Right ventricle myocardium superior (tissue), 1 donor: ENCODE results near the gene ALDH2. TPM values are rescaled to one million over a fixed set of nuclear protein-coding genes. Genes with fewer than 3 reads are reported as not detected.
A peak's percentile ranks its signal among the peaks of the same experiment; 100 is the strongest.

ENCODE experiments used
- ATAC-seq: fragments of 200-7000 bp; cut with Tn5 transposase; one replicate; pipeline ENCODE4 v1.9.1; 2020; ENCODE audit warnings: mild to moderate bottlenecking; ENCODE audit not compliant: poor library complexity
- DNase-seq: peaks from one replicate; pipeline ENCODE4 v3.0.0-alpha.2; 2020
- intact Hi-C: fragments of 100-400 bp; cut with DNase I; formaldehyde crosslinking; loops from one replicate; pipeline ENCODE4 v1.11.2; 2022
- total RNA-seq: library from RNA; stranded (reverse); fragmentation: NEBNext Ultra II Directional; extraction: Animal tissue kit (Norgen Biotek cat#: 25700); gene quantifications from one replicate; pipeline ENCODE4 v1.2.1, GENCODE V29; 2021
- donor health status: DM: no; HTN: yes; CAD: no; lungs with severe emphysema.

Gene ALDH2
- total RNA-seq, 1 donor from 2014 or later, result 459 TPM

DNA sequence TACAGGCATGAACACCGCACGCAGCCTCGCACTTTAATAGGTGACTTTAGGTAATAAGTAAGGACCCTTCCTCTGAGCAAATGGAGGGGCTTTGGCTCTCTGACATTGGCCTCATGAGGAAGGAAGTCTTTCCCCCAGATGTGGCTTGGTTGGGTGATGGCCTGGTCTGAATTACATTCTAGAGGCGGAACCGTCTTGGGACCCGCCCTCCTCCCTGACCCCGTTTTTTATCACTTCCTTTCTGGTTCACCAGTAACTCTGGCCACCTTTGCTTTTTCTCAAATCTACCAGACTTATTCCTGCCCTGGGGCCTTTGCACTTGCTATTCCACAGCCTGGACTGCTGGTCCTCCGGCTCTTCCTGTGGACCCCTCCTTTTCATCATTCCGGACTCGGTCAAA is 13.4 kb downstream of the ALDH2 start:
- intact Hi-C loops, result no loop called here
- ATAC-seq (no peak), DNase-seq (no peak)

- intact Hi-C loops, result no loop called here
- ATAC-seq, result no peak
Measured at GRCh38 chr12:111780615-111781014, 13.9 kb downstream of the ALDH2 start.

DNA sequence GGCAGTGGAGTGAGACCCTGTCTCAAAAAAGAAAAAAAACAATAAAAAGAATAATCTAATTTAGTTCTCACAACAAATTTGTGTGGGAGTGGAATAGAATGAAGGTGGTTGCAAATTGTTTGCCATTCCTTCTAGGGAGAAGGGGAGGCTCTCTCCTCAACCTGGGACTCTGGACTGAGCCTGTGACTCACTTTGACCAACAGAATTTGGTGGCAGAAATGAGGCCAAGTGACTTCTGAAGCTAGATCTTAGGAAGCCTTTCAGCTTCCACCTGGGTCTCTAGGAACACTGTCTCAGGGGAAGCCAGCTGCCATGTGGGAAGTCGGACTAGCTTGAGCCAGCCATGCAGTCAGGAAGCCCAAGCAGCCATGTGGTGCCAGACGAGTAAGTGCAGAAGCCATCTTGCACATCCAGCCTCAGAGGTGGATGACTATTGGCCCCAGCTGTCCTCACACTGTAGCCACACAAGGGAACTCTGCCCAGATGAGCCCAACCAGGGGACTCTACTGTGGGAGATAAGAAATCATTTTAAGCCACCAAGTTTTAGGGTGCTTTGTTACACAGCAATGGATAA is 14.4 kb downstream of the ALDH2 start:
- DNase-seq (no peak), ATAC-seq (no peak)
- intact Hi-C loops, result no loop called here

More at GRCh38 chr12:111780615-111781014, 13.9 kb downstream of the ALDH2 start:
- DNase-seq, result no peak

GRCh38 chr12:111783046-111783445 is 16.3 kb downstream of the ALDH2 start:
- DNase-seq, result no peak
- intact Hi-C loops, result no loop called here
- ATAC-seq, result no peak

DNA sequence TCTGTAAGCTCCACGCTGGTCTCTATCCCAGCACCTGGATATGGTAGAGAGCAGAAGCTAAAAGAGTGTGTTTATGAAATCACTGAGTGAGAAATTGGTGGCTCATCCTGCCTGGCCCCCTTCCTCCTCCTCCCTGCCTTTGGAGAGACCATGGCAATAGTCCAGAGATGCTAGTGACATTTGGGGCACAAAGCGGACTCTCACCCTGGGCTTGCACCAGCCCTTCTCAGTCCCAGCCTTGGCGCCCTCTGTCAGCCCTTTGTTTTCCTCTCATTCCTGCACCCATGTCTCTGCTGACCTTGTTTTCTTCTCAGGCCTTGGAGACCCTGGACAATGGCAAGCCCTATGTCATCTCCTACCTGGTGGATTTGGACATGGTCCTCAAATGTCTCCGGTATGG is 18.2 kb downstream of the ALDH2 start:
- ATAC-seq (no peak), DNase-seq (no peak)
- intact Hi-C loops, result loop anchor here (5.0 kb wide), 1 partner anchor 33 kb away; no protein-coding TSS in a partner anchor

DNA sequence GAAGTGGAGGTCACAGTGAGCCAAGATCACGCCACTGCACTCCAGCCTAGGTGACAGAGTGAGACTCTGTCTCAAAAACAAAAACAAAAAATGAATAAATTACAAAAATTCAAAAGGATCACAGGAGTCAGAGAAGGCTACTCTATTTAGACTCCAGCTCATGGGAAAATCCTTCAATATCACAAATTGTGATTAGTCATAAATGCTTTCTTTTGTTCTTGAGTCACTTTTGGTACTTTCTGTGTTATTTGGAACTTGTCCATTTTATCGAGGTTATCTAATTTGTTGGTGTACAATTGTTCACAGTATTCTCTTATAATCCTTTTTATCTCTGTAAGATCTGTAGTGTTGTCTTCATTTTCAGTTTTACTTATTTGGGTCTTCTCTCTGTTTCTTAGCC is 18.9 kb downstream of the ALDH2 start:
- DNase-seq (no peak), ATAC-seq (no peak)
- intact Hi-C loops, result loop anchor here (5.0 kb wide), 1 partner anchor 33 kb away; no protein-coding TSS in a partner anchor

- DNase-seq (peak; percentile 70), ATAC-seq (peak; percentile 81)
- intact Hi-C loops, result loop anchor here (5.0 kb wide), 1 partner anchor 36 kb away; no protein-coding TSS in a partner anchor
Measured at GRCh38 chr12:111788178-111788654, 21.5 kb downstream of the ALDH2 start.

GRCh38 chr12:111789779-111790178 is 23.0 kb downstream of the ALDH2 start:
- intact Hi-C loops, result loop anchor here (5.0 kb wide), 1 partner anchor 37 kb away; no protein-coding TSS in a partner anchor
- ATAC-seq, result no peak

DNA sequence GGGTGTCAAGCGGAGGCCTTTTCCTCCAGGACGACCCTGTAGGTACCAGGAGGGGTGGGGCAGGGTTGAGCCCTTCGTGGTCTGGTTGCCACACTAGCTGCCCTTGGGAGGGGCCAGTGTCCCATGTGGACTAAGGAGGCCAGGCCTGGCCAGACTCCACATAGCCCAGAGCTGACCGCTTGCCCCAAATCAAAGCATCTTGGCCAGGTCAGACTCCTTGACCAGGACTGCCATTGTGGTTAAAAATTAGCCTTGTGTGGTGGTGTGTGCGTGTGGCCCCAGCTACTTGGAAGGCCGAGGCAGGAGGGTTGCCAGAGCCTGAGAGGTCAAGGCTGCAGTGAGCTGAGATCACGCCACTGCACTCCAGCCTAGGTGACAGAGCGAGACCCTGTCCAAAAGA is 24.8 kb downstream of the ALDH2 start:
- ATAC-seq (no peak), DNase-seq (no peak)
- intact Hi-C loops, result no loop called here

More at GRCh38 chr12:111789779-111790178, 23.0 kb downstream of the ALDH2 start:
- no peak for DNase-seq

- ATAC-seq, result peak; percentile 76
- intact Hi-C loops, result no loop called here
Measured at GRCh38 chr12:111792155-111792855, 25.6 kb downstream of the ALDH2 start.

GRCh38 chr12:111792856-111793235 is 26.1 kb downstream of the ALDH2 start:
- intact Hi-C loops, result no loop called here
- no peak for DNase-seq
- ATAC-seq, result no peak

More at GRCh38 chr12:111792155-111792855, 25.6 kb downstream of the ALDH2 start:
- DNase-seq, result peak; percentile 77

DNA sequence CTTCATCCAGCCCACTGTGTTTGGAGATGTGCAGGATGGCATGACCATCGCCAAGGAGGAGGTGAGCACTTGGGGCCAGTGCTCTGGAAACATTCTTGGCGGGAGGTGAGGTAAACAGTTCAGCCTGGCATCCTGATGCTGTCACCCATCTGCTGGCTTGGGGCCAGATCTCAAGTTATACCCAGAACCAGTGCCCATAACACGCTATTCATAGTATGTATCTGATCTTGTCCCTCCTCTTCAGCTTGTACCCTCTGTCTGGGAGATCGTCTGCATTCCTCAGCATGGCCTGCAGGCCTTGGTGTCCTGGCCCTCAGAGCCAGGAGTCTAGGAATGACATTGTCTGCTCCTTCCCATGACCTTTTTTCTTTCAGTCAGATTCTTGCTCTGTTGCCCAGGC is 31.4 kb downstream of the ALDH2 start:
- no peak for DNase-seq
- ATAC-seq, result peak; percentile 71
- intact Hi-C loops, result no loop called here

DNA sequence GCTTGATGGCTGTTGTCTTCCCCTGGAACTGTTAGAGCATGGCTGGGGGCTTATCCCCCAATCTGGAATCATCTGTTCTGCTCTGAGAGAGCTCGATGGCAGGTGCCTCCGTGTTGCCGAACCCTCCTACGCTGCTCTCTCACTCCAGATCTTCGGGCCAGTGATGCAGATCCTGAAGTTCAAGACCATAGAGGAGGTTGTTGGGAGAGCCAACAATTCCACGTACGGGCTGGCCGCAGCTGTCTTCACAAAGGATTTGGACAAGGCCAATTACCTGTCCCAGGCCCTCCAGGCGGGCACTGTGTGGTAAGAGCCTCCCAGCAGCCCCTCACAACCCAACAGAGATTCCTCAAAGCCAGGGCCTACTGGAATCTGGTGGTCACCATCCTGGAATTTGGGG is 33.0 kb downstream of the ALDH2 start:
- ATAC-seq (no peak), DNase-seq (no peak)
- intact Hi-C loops, result no loop called here

- DNase-seq (no peak), ATAC-seq (no peak)
- intact Hi-C loops, result no loop called here
Measured at GRCh38 chr12:111803038-111803626, 36.4 kb downstream of the ALDH2 start.

DNA sequence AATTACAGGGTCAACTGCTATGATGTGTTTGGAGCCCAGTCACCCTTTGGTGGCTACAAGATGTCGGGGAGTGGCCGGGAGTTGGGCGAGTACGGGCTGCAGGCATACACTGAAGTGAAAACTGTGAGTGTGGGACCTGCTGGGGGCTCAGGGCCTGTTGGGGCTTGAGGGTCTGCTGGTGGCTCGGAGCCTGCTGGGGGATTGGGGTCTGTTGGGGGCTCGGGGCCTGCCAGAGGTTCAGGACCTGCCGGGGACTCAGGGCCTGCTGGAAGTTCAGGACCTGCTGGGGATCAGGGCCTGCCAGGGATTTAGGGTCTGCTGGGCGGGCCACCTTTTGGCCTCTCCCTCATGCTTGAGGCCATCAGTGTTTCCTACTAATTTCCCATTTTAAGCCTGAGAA is 37.1 kb downstream of the ALDH2 start:
- intact Hi-C loops, result no loop called here
- ATAC-seq, result no peak
- DNase-seq, result no peak

- intact Hi-C loops, result no loop called here
- ATAC-seq (no peak), DNase-seq (no peak)
Measured at GRCh38 chr12:111806304-111806703, 39.6 kb downstream of the ALDH2 start.

- ATAC-seq, result no peak
- intact Hi-C loops, result no loop called here
- DNase-seq, result no peak
Measured at GRCh38 chr12:111807232-111807631, 40.5 kb downstream of the ALDH2 start.

- DNase-seq (peak; percentile 75), ATAC-seq (peak; percentile 97)
- intact Hi-C loops, result loop anchor here (5.0 kb wide), 1 partner anchor 61 kb away; no protein-coding TSS in a partner anchor
Measured at GRCh38 chr12:111812881-111813741, 46.4 kb downstream of the ALDH2 start.
